Smooth muscle cell (in vitro differentiated cells): ENCODE results near the gene TMPRSS11E. TPM values are rescaled to one million over a fixed set of nuclear protein-coding genes. Genes with fewer than 3 reads are reported as not detected.

ENCODE experiments used
- DNase-seq: peaks from one replicate; lab custom pipeline; 2025; ENCODE audit not compliant: unreplicated experiment; lab: John Stamatoyannopoulos, UW
- H2AFZ ChIP-seq: fragments of 200-600 bp; sonication (generic); 2 replicates; pipeline ENCODE4 v1.6.0; 2016; ENCODE audit warnings: antibody characterized with exemption, low read depth, mild to moderate bottlenecking
- H3F3A ChIP-seq: fragments of 200-600 bp; sonication (generic); 2 replicates; pipeline ENCODE4 v1.6.0; 2017; ENCODE audit warnings: antibody characterized with exemption, low read depth
- H3K27ac ChIP-seq: fragments of 200-600 bp; sonication (generic); 2 replicates; pipeline ENCODE4 v1.5.1; 2016; ENCODE audit warnings: low read depth, mild to moderate bottlenecking
- H3K27me3 ChIP-seq: fragments of 200-600 bp; sonication (generic); 2 replicates; pipeline ENCODE4 v1.6.1; 2016; ENCODE audit warnings: low read depth, mild to moderate bottlenecking
- H3K36me3 ChIP-seq: fragments of 200-600 bp; sonication (generic); 2 replicates; pipeline ENCODE4 v1.5.1; 2016; ENCODE audit warnings: low read depth
- H3K4me1 ChIP-seq: fragments of 200-600 bp; sonication (generic); 2 replicates; pipeline ENCODE4 v1.5.1; 2016; ENCODE audit warnings: low read depth
- H3K4me2 ChIP-seq: fragments of 200-600 bp; sonication (generic); 2 replicates; pipeline ENCODE4 v1.6.0; 2016; ENCODE audit warnings: mild to moderate bottlenecking
- H3K4me3 ChIP-seq: fragments of 200-600 bp; sonication (generic); 2 replicates; pipeline ENCODE4 v1.5.1; 2016; ENCODE audit warnings: mild to moderate bottlenecking
- H3K79me2 ChIP-seq: fragments of 200-600 bp; sonication (generic); 2 replicates; pipeline ENCODE4 v1.6.0; 2016; ENCODE audit warnings: low read depth, mild to moderate bottlenecking
- H3K9ac ChIP-seq: fragments of 200-600 bp; sonication (generic); 2 replicates; pipeline ENCODE4 v1.6.0; 2016; ENCODE audit warnings: low read depth
- H3K9me3 ChIP-seq: fragments of 200-600 bp; sonication (generic); replicated peaks from 2 replicates; pipeline ENCODE4 v1.5.1; 2016; ENCODE audit warnings: low read depth
- H4K20me1 ChIP-seq: fragments of 200-600 bp; sonication (generic); 2 replicates; pipeline ENCODE4 v1.6.0; 2016; ENCODE audit warnings: low read depth
- WGBS: methylation state at CpG from one replicate; pipeline ENCODE4 v1.1.7; 2016; ENCODE audit warnings: low lambda C conversion rate; 5-methylcytosine and 5-hydroxymethylcytosine counted together
- polyA plus RNA-seq: library from polyadenylated mRNA; unstranded; fragments of >200 nt; fragmentation: Nextera tagmentation; extraction: Ambion mirVana; gene quantifications from 2 replicates; pipeline ENCODE4 v1.2.1, GENCODE V29; 2016
- total RNA-seq: library from RNA; depleted of rRNA; stranded (reverse); fragments of >200 nt; gene quantifications from 2 replicates; pipeline ENCODE4 v1.2.3, GENCODE V29; 2014
- TF ChIP-seq, protein P1 (sequence below): fragments of 200-600 bp; sonication (generic); IDR thresholded peaks from 2 replicates; pipeline ENCODE4 v1.5.1; 2017; ENCODE audit warnings: borderline replicate concordance, mild to moderate bottlenecking, antibody characterized with exemption; ENCODE audit not compliant: insufficient read depth, poor library complexity, severe bottlenecking

The TMPRSS11E gene
- total and polyA plus RNA-seq, 2 experiments from 2014 or later = 1.0 to 14.7 TPM

DNA sequence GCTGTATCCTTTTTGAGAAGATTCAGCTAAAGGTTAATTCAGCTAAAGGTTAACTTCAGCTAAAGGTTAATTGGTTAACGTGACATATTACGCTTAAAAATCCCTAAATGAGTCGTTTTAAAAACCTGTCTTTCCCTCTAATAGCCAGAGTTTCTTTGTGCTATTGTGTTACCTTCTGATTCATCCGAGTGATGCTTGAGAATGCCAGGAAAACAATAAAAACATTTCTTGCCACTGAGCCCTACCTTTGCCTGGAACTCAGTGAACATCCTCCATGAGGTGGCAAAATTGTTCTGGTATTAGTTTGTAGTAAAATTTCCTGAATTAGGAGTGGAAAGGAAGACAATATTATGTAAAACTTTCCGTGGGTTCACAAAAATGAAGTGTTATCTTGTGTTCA, 13.7 kb upstream of the TMPRSS11E start:
- no peak overlapping the region for H3K4me2 ChIP-seq
- no peaks in the 10 kb centered on the region for H3F3A ChIP-seq
- H3K4me3 ChIP-seq = no peak overlapping the region
- no peaks in the 10 kb centered on the region for H3K4me1 ChIP-seq
- TF ChIP-seq, protein P1, sequence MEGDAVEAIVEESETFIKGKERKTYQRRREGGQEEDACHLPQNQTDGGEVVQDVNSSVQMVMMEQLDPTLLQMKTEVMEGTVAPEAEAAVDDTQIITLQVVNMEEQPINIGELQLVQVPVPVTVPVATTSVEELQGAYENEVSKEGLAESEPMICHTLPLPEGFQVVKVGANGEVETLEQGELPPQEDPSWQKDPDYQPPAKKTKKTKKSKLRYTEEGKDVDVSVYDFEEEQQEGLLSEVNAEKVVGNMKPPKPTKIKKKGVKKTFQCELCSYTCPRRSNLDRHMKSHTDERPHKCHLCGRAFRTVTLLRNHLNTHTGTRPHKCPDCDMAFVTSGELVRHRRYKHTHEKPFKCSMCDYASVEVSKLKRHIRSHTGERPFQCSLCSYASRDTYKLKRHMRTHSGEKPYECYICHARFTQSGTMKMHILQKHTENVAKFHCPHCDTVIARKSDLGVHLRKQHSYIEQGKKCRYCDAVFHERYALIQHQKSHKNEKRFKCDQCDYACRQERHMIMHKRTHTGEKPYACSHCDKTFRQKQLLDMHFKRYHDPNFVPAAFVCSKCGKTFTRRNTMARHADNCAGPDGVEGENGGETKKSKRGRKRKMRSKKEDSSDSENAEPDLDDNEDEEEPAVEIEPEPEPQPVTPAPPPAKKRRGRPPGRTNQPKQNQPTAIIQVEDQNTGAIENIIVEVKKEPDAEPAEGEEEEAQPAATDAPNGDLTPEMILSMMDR = no peak
- no peak for DNase-seq
- H4K20me1 ChIP-seq = no peaks in the 10 kb centered on the region
- no peak overlapping the region for H3K9ac ChIP-seq
- no peaks in the 10 kb centered on the region for H3K79me2 ChIP-seq
- 72% methylated on average over 5 of the region's 5 CpGs for WGBS
- H3K36me3 ChIP-seq = no peaks in the 10 kb centered on the region
- H2AFZ ChIP-seq = no peak overlapping the region
- H3K27ac ChIP-seq = no peak overlapping the region
- no peaks in the 10 kb centered on the region for H3K9me3 ChIP-seq
- no peaks in the 10 kb centered on the region for H3K27me3 ChIP-seq

DNA sequence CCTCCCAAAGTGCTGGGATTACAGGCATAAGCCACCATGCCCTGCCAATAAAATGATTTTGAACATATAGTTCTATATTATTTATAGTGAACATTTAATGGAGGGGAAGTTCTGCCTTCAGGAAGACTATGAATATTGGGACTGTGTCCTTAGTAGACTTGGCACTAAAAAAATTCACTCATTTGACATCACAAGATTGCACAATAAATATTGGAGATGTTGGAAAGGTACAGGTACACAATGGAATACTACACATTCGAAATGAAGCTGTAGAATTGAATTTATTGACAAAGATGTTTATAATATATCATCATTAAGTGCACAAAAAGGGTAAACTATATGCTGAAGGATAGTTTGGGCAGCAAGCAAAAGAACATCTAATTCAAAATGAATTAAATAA, 13.0 kb upstream of the TMPRSS11E start:
- WGBS = 88% methylated on average over 1 of the region's 1 CpG
- Histone ChIP-seq H3K27ac (no peak overlapping the region), H3K36me3 (no peaks in the 10 kb centered on the region)

DNA sequence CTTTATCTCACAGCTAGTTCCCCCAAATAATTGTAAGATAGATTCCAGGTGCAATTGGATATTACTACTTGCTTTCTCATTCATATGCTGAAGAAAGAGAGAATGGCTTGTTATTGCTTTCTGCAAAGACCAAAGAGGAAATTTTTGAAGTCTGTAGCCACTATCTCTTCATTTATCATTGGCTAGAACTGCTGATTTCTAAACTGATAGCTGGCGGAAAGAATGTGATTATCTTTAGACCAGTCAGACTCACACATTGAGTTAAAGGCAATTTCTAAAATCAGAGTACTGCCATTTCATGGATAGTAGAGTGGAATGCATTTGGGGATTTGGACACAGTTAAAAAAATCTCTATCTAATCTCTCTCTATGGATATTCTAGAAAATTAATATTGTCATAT, 12.4 kb upstream of the TMPRSS11E start:
- Histone ChIP-seq H3K27me3 (no peaks in the 10 kb centered on the region), H3F3A (no peaks in the 10 kb centered on the region), H3K9me3 (no peaks in the 10 kb centered on the region), H3K9ac (no peak overlapping the region), H3K4me3 (no peak overlapping the region), H3K4me1 (no peaks in the 10 kb centered on the region), H3K27ac (no peak overlapping the region), H4K20me1 (no peaks in the 10 kb centered on the region), H2AFZ (no peak overlapping the region), H3K4me2 (no peak overlapping the region), H3K36me3 (no peaks in the 10 kb centered on the region), H3K79me2 (no peaks in the 10 kb centered on the region)
- DNase-seq = no peak
- WGBS = 50% methylated on average over 1 of the region's 1 CpG
- TF ChIP-seq, protein P1 = no peak

More for the DNA sequence above, 13.0 kb upstream of the TMPRSS11E start:
- TF ChIP-seq, protein P1 = no peak
- H3K79me2 ChIP-seq = no peaks in the 10 kb centered on the region
- H3K4me1 ChIP-seq = no peaks in the 10 kb centered on the region
- no peak overlapping the region for H3K9ac ChIP-seq
- H2AFZ ChIP-seq = no peak overlapping the region
- no peak overlapping the region for H3K4me3 ChIP-seq
- no peaks in the 10 kb centered on the region for H4K20me1 ChIP-seq
- H3F3A ChIP-seq = no peaks in the 10 kb centered on the region
- no peaks in the 10 kb centered on the region for H3K27me3 ChIP-seq
- H3K4me2 ChIP-seq = no peak overlapping the region
- H3K9me3 ChIP-seq = no peaks in the 10 kb centered on the region
- no peak for DNase-seq

DNA sequence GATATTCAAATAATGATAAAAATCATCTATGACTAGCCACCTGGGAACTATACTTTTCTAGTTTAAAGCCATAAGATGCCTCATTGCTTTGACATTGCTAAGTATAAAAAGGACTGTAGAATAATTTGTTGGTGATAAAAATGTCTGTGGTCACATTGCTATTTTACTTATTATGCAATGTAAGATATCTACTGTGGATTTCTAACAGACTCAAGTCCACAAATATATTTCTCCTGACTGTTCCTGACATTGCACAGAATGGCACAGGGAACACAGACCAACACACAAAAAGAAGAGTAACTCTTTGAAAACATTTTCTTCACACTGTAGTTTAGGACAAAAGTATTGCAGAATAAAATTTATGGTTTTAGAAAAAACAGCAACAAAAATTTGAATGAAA, 2.2 kb upstream of the TMPRSS11E start:
- no peaks in the 10 kb centered on the region for H3K27me3 ChIP-seq
- TF ChIP-seq, protein P1 = no peak
- no peaks in the 10 kb centered on the region for H3F3A ChIP-seq
- no peaks in the 10 kb centered on the region for H3K36me3 ChIP-seq
- H3K9ac ChIP-seq = no peak overlapping the region
- no peak for DNase-seq
- H3K4me1 ChIP-seq = no peaks in the 10 kb centered on the region
- H3K79me2 ChIP-seq = no peaks in the 10 kb centered on the region
- no peaks in the 10 kb centered on the region for H3K9me3 ChIP-seq
- no peaks in the 10 kb centered on the region for H4K20me1 ChIP-seq
- no peak overlapping the region for H3K4me2 ChIP-seq
- H3K27ac ChIP-seq = no peak overlapping the region
- H2AFZ ChIP-seq = no peak overlapping the region
- H3K4me3 ChIP-seq = no peak overlapping the region
